GM12801 (cell line): ENCODE data around the gene CSF3.

Source experiments
- CTCF ChIP-seq: IDR thresholded peaks from one replicate; pipeline ENCODE4 v1.5.1; 2011; ENCODE audit warnings: control low read depth; ENCODE audit not compliant: insufficient read length; ENCODE audit errors: extremely low read depth

CSF3 gene

GRCh38 chr17:40028595-40028994, 13.4 kb downstream of the CSF3 start:
- TF ChIP-seq CTCF: no peak

DNA sequence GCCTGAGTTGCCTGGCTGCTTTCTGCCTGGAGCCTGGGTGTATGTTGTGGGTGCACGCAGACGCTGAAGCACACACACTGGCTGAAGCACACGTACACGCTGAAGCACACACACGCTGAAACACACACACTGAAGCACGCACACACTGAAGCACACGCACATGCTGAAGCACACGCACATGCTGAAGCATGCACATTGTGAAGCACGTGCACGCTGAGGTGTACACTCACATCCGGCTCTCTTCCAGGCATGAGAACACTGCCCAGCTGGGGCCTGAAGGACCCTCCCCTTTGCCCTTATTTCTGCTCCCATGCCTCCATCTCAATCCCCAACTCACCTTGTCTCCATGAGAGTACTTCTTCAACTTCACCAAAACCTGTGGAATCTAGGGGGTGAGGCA, 16.5 kb downstream of the CSF3 start:
- TF ChIP-seq CTCF: no peak

- no peak for TF ChIP-seq CTCF
Measured at GRCh38 chr17:40032322-40033320, 17.4 kb downstream of the CSF3 start.

DNA sequence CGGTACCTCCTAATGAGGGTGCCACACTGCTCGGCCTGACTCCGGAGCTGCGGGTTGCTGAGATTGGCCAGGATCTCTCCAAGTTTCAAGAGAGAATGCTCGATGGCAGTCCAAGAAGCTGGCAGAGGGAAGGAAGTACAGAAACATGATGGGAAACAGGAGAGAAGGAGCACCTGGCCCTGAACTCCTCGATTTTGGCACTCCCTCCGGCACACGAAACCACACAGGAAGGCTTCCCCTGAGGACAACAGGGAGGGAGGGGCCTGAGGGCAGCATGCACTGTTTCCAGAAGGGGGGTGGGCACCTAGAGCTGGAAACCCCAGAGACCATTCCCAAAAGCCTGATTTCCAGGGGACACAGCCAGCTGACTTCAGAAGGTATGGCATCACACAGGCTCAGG, 18.1 kb downstream of the CSF3 start:
- no peak for TF ChIP-seq CTCF

DNA sequence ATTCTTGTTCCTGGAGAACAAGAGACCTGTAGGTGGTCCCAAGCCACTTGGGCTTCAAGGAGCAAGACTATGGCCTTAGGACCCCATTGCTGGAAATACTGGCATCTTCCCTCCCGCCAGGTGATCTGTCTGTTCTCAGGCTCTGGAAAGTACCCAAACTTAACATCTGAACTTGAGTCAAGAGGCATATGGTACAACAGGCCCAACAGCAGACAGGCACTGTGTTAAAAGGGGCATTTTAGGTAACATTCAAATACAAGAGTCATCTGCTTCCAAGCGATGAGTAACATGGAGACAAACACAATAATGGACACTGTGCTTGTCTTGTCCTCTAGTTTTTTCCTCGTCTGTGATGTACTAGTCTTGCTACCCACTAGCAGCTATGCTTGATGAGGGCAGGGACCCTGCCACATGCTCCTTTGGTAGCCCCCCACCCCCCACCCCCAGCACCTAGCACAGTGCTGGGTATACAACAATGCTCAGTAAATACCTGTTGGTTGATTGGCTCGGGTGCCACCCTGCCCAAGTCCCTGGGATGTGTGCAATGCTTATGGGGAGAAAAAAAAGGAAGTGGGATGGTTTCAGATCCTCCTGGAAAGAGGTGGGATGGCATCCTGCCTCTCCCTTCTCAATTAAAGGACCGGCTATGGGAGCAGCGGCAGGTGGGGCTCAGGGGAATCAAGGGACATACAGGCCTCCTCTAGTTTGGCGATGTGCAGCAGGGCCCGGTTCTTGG, 19.4 kb downstream of the CSF3 start:
- no peak for TF ChIP-seq CTCF

GRCh38 chr17:40035162-40035559, 19.9 kb downstream of the CSF3 start:
- no peak for TF ChIP-seq CTCF

DNA sequence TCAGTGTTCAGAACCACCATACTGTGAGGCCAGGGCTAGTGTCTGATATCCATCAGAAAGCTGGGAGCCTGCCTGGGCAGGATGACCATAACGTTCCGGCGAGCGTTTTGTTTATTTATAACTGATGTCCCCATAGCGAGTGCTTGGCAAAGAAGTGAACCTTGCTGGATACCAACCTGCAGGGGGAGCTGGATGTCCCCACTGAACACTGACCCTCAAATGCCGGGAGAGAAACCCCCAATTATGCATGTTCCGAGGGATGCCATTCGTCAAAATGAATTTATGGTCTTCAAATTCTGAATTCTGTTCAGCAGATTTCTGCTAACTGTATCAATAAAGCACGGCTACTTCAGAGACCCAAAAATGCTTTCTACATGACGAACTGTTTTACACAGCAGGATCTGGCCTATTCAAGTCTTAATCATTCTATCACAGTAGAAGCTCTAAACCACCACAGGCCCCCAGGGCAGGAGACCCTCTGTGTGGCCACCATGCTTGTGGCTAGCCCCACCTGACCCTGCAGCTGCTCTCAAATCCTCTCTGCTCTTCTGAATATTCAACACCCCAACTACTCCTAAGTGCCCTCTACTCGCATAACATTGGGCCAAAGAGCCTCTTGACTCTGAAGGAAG, 23.8 kb downstream of the CSF3 start:
- TF ChIP-seq CTCF: no peak
